A673 (cell line): ENCODE results near the gene CHRM2.

Experiments used
- EZH2 ChIP-seq: fragments of 200-600 bp; sonication (generic); IDR thresholded peaks from 2 replicates; pipeline ENCODE4 v1.6.1; 2017; ENCODE audit warnings: borderline replicate concordance, low read depth, mild to moderate bottlenecking, mixed read lengths, antibody characterized with exemption, low read length; ENCODE audit not compliant: poor library complexity, severe bottlenecking
- TF ChIP-seq, protein P1 (sequence below): fragments of 300-800, 200-600 bp; sonication (generic); conservative IDR thresholded peaks from 2 replicates; pipeline ENCODE4 v1.5.1; 2017; ENCODE audit warnings: low read depth, mild to moderate bottlenecking, antibody characterized with exemption, low read length, moderate library complexity, mixed read lengths

DNA sequence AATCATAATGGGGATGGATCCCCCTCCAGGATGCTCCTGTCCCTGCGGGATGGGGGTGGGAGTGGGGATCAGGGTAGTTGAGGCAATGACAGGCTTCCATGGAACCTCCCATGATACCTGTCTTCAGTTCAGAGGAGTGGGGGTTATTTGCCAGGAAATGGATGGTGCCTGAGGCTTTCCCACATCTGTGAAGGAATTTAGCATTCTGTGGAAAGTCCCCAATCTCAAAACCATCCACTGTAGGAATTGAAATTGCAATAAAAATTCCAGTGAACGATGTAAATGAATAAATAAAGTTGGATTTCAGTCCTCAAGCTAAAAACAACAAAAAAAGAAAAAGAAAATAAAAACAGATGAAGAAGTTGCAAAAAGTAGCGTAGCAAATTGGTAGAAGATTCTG lies 81.9 kb downstream of the CHRM2 start:
- TF ChIP-seq, protein P1, sequence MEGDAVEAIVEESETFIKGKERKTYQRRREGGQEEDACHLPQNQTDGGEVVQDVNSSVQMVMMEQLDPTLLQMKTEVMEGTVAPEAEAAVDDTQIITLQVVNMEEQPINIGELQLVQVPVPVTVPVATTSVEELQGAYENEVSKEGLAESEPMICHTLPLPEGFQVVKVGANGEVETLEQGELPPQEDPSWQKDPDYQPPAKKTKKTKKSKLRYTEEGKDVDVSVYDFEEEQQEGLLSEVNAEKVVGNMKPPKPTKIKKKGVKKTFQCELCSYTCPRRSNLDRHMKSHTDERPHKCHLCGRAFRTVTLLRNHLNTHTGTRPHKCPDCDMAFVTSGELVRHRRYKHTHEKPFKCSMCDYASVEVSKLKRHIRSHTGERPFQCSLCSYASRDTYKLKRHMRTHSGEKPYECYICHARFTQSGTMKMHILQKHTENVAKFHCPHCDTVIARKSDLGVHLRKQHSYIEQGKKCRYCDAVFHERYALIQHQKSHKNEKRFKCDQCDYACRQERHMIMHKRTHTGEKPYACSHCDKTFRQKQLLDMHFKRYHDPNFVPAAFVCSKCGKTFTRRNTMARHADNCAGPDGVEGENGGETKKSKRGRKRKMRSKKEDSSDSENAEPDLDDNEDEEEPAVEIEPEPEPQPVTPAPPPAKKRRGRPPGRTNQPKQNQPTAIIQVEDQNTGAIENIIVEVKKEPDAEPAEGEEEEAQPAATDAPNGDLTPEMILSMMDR, result no peak
- no peak for TF ChIP-seq EZH2
